Epithelial cell of umbilical artery (primary cell): ENCODE data around the gene ZNF787. TPM values are rescaled to one million over a fixed set of nuclear protein-coding genes. Genes with fewer than 3 reads are reported as not detected.

Experiments used
- total RNA-seq: library from RNA; depleted of rRNA; stranded (reverse); fragments of >200 nt; gene quantifications from 2 replicates; pipeline ENCODE4 v1.2.3, GENCODE V29; 2014

The ZNF787 gene
- total RNA-seq, result 20.4 and 25.0 TPM in 2 replicates

GRCh38 chr19:56121180-56122167, at the start of gene ZNF787:
ZNF787 (minus strand) TSS chr19:56121295; CDS start chr19:56103217, 18,078 bp downstream.

GRCh38 chr19:56140583-56141416, 19.7 kb upstream of the ZNF787 start, which contains the start of gene ZNF444:
ZNF444 (plus strand) TSS chr19:56141287; CDS start chr19:56146912, 5,625 bp downstream.

Other genes starting within 250 kb of the ZNF787 start
- gene NLRP13, start 189.0 kb downstream of the ZNF787 start, total RNA-seq, result not detected in 2 replicates
- gene NLRP8, start 173.5 kb downstream of the ZNF787 start, total RNA-seq, result not detected in 2 replicates
- not detected in 2 replicates for gene NLRP5, start 134.5 kb downstream of the ZNF787 start, total RNA-seq
- gene ZNF444, start 20.0 kb upstream of the ZNF787 start, total RNA-seq, result 13.1 and 16.9 TPM in 2 replicates
- not detected in 2 replicates for gene GALP, start 54.7 kb upstream of the ZNF787 start, total RNA-seq
- gene ZSCAN5B, start 76.5 kb upstream of the ZNF787 start, total RNA-seq, result not detected in 2 replicates
- not detected in 2 replicates for gene ZSCAN5C, start 81.0 kb upstream of the ZNF787 start, total RNA-seq
- 0.32 and 1.5 TPM in 2 replicates for gene EDDM13, start 151.5 kb upstream of the ZNF787 start, total RNA-seq
- 5.0 and 5.5 TPM in 2 replicates for gene ZSCAN5A, start 193.5 kb upstream of the ZNF787 start, total RNA-seq